Stimulated activated CD8-positive, alpha-beta memory T cell treated with anti-CD3 and anti-CD28 coated beads, Interleukin-4, amount 100 ng/mL, for 24 hours (primary cell): ENCODE data around the gene FHOD1.

ENCODE experiments used
- DNase-seq: peaks from one replicate; pipeline ENCODE4 v3.0.0-alpha.2; 2020; ENCODE audit warnings: low read depth

Gene FHOD1

GRCh38 chr16:67249178-67250044 is 2.1 kb upstream of the FHOD1 start:
- DNase-seq: no peak

- DNase-seq: no peak
These were observed 1.3 kb upstream of the FHOD1 start, which contains the start of gene SLC9A5 for GRCh38 chr16:67248401-67249177. Gene SLC9A5, plus strand, starts transcription at chr16:67248979. Its CDS starts 36 bp downstream, at chr16:67249015.

GRCh38 chr16:67248073-67248400 is 756 bp upstream of the FHOD1 start:
- DNase-seq: no peak

GRCh38 chr16:67246756-67247191 is 507 bp downstream of the FHOD1 start:
- no peak for DNase-seq

DNA sequence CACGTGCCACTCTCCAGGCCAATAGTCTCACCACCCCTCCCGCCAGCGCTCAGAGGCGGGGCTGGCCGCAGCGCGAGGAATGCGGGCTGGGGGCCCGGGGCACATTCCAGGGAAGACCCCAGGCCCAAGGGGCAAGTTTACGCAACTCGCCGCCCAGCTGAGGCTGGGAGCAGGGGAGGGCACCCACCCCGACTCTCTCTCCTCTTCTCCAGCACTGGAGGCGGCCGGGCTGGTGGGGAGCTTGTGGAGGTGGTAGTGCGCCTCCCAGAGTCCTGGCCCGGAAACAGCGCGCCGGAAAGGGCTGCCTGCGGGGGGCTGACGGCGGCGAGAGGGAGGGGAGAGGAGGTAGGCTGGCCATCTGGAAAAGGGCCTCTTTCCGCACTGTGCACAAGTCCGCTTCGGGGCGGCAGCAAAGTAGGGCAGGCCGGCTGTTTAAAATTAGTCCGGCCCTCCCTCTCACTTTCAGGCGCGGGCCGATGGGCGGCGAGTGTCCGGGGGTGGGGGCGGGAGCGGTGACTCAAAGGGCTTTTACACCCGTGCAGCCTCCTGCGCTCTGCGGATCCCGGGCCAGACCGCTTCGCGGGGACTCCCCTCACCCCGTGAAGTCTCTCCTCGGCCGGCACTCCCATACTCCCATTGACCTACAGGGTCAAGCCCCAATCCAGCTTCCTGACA is 1.1 kb downstream of the FHOD1 start:
- no peak for DNase-seq

GRCh38 chr16:67245674-67246080 is 1.6 kb downstream of the FHOD1 start:
- DNase-seq: no peak

DNA sequence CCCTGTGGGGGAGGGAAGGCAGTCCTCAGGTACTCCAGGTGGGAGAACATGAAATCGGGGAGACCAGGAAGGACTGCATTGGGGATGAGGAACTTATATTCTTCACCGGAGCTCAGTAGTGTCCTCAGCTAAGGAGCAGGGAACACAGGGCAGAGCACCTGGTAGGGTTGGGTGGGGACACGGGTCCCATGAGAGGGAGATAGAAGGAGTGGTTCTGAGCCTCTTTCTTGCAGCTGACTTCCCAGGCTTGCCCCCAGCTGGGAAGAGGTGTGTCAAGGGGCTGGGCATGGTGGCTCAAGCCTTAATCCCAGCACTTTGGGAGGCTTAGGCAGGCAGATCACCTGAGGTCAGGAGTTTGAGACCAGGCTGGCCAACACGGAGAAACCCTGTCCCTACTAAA is 2.1 kb downstream of the FHOD1 start:
- DNase-seq: no peak

- peak; percentile 69 for DNase-seq
These were observed 2.7 kb downstream of the FHOD1 start for GRCh38 chr16:67244387-67245185.

DNA sequence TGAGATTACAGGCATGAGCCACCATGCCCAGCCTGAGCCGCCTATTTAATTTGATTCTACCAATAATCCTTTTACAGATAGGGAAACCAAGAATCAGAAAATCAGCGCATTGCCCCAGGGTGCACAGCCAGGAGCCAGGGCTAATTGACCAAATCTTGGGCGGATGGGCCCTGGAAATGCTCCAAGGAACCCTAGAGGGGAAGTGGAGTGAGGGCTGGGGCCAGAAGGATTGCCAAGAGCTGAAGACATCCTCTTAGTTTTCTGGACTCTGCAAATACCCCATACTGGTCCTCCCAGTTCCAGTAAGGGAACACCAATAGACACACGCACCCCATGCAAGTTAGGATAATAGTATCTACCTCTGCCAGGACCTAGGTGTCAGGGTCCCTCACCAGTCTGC is 3.8 kb downstream of the FHOD1 start:
- DNase-seq: no peak

GRCh38 chr16:67242138-67242730 is 5.0 kb downstream of the FHOD1 start:
- no peak for DNase-seq

DNA sequence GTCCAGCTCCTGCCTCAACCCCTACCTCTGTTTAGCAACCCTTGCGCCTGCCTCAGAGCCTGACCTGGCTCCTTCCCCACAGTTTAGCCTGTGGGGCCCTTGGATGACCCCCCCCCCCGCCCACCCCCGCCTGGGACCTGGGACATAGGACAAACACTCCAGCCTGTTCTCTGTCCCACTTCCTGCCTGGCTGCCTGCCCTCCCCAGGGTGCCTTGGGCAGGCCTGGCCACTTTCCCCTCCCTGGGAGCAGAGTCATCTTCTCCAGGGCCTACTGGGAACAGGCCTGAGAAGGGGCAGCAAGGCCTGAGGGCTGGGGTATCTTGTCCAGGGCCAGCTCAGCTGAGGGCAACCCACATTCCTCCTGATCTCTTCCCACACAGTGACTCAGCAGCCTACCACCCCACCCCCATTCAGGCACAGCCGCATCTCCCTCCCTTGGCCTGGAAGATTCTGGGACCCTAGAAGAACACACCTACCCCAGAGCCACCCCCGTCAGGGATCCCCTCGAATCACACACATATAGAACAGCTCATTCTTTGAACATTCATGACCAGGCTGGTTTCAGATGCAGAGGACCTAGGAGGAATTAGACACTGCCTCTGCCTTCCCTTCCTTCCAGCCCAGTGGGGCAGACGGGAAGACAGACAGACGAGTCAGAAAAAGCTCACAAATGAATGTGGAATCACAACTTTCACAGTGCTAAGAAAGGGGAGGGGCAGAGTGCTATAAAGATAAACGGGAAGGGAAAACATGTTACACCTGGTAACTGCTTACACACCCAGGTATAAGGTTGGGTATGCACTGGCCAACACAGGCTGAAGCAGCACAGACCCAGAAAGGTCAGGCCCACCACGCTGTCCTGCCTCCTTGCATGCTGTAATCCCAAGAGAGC is 6.0 kb downstream of the FHOD1 start:
- DNase-seq: no peak

DNA sequence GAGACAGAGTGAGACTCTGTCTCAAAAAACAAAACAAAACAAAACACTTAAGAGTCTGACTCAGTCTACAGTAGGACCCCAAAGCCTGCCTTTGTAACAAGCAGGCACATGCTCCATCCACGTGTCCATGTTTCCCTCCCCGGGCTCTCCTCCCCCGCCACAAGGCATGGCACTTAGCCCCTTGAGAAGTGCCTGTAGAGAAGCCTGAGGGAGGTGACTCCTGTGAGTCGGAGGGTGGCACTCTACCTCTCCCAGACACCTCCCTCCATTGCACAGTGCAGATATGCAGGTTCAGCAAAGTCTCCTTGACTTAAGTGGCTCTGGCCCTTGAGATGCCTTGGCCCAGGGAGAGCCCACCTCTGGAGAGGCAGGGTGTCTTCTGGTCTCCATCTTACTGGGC is 6.8 kb downstream of the FHOD1 start:
- DNase-seq: no peak

GRCh38 chr16:67238806-67239470 is 8.3 kb downstream of the FHOD1 start:
- no peak for DNase-seq

- no peak for DNase-seq
These were observed 9.1 kb downstream of the FHOD1 start for GRCh38 chr16:67238278-67238575.

- DNase-seq: no peak
These were observed 9.6 kb downstream of the FHOD1 start for GRCh38 chr16:67237396-67238277.

- peak; percentile 64 for DNase-seq
These were observed 10.5 kb downstream of the FHOD1 start for GRCh38 chr16:67236563-67237395.

GRCh38 chr16:67235816-67236562 is 11.3 kb downstream of the FHOD1 start:
- no peak for DNase-seq
